Stimulated activated CD4-positive, alpha-beta T cell treated with anti-CD3 and anti-CD28 coated beads, TNF-alpha, amount 100 ng/mL, for 1 hour (primary cell): ENCODE data around the gene AFMID.
A peak's percentile ranks its signal among the peaks of the same experiment; 100 is the strongest.
"Not testable (repeated sequence)": the region's sequence is repeated elsewhere in the genome, so short reads cannot be mapped to it uniquely, and the experiment has no call there.

Experiments
- DNase-seq, 3 donors: peaks; one replicate each; pipeline ENCODE4 v3.0.0-alpha.2; 2020; ENCODE audit warnings: low read depth in 3 of 3, low spot score in 1 of 3

AFMID gene

GRCh38 chr17:78186692-78187595 is at the start of gene AFMID, which contains the start of gene TK1:
Gene AFMID (plus strand): TSS chr17:78187362. CDS start chr17:78187371, 9 bp downstream.
Gene TK1 (minus strand): TSS chr17:78187052. CDS start chr17:78186994, 58 bp downstream.
- DNase-seq, result peak; percentile 39 to 62 (median 43)

- DNase-seq, result no peak
Measured at GRCh38 chr17:78137392-78138203, 49.6 kb upstream of the AFMID start.

GRCh38 chr17:78138204-78139060 is 48.7 kb upstream of the AFMID start:
- DNase-seq, result no peak

GRCh38 chr17:78139861-78140168 is 47.3 kb upstream of the AFMID start:
- not testable (repeated sequence) for DNase-seq

- DNase-seq, result peak; percentile 83 to 87 (median 85)
Measured at GRCh38 chr17:78140169-78141051, 46.8 kb upstream of the AFMID start.

GRCh38 chr17:78141437-78142118 is 45.6 kb upstream of the AFMID start:
- DNase-seq, result no peak

- no peak for DNase-seq
Measured at GRCh38 chr17:78142119-78142861, 44.9 kb upstream of the AFMID start.

- no peak for DNase-seq
Measured at GRCh38 chr17:78143214-78144146, 43.7 kb upstream of the AFMID start.

GRCh38 chr17:78144147-78144719 is 42.9 kb upstream of the AFMID start:
- no peak for DNase-seq

- no peak for DNase-seq
Measured at GRCh38 chr17:78144736-78145641, 42.2 kb upstream of the AFMID start.

GRCh38 chr17:78146471-78146869 is 40.7 kb upstream of the AFMID start:
- DNase-seq, result no peak

- no peak for DNase-seq
Measured at GRCh38 chr17:78146881-78147280, 40.3 kb upstream of the AFMID start.

- DNase-seq, result no peak
Measured at GRCh38 chr17:78147315-78147998, 39.7 kb upstream of the AFMID start.

GRCh38 chr17:78148286-78149016 is 38.7 kb upstream of the AFMID start:
- DNase-seq, result no peak

- DNase-seq, result no peak
Measured at GRCh38 chr17:78151514-78152008, 35.6 kb upstream of the AFMID start.
